WTC11 (cell line): ENCODE measurements around the gene BPHL.

ENCODE experiments used
- CBFB ChIP-seq: sonication (generic); formaldehyde crosslinking; IDR thresholded peaks from 2 replicates; pipeline ENCODE4 v1.8.1; 2022; ENCODE audit warnings: mild to moderate bottlenecking, low read depth, missing genetic modification reagents
- CREB1 ChIP-seq: sonication (generic); formaldehyde crosslinking; IDR thresholded peaks from 2 replicates; pipeline ENCODE4 v1.8.0; 2023; ENCODE audit warnings: mild to moderate bottlenecking, missing genetic modification reagents
- CTCF ChIP-seq: fragments of 200-600 bp; IDR thresholded peaks from 2 replicates; pipeline ENCODE4 v1.8.0; 2022; ENCODE audit warnings: antibody characterized with exemption
- JUN ChIP-seq: sonication (generic); formaldehyde crosslinking; IDR thresholded peaks from 2 replicates; pipeline ENCODE4 v1.8.0; 2023; ENCODE audit warnings: mild to moderate bottlenecking, missing genetic modification reagents
- RELA ChIP-seq: sonication (generic); formaldehyde crosslinking; IDR thresholded peaks from 2 replicates; pipeline ENCODE4 v1.8.1; 2022; ENCODE audit warnings: missing genetic modification reagents, mild to moderate bottlenecking, borderline replicate concordance
- ZNF263 ChIP-seq: sonication (generic); formaldehyde crosslinking; IDR thresholded peaks from 2 replicates; pipeline ENCODE4 v1.8.1; 2022; ENCODE audit warnings: low read depth, mild to moderate bottlenecking, moderate library complexity, missing genetic modification reagents

DNA sequence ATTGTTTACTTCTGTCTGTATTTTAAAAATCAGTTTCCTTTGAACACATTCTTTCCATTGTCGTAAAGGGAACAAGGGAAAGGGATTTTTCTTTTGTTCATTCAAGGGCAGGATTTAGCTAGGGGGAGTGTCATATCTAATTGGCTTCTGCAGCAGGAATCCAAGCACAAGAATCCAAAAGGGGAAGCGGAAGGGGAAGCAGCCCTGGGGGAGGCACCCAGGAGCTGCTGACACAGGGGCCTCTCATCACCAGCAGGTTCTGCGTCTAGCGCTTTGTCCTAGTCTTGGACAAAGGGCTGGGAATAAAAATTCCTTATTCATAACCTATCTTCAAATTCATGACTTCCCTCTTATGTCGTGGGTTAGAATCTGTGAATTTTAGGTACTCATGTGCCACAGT, 36.6 kb upstream of the BPHL start:
- no peak for TF ChIP-seq CTCF
- no peak for TF ChIP-seq CREB1 (CRISPR knock-in tag)
- TF ChIP-seq ZNF263 = no peak
- TF ChIP-seq JUN (CRISPR knock-in tag) = no peak
- no peak for TF ChIP-seq CBFB (CRISPR knock-in tag)
- TF ChIP-seq RELA (CRISPR knock-in tag) = no peak
